Kidney capillary endothelial cell (primary cell): ENCODE results near the gene SLC7A4.

Source experiments
- DNase-seq: peaks from one replicate; pipeline ENCODE4 v3.0.0-alpha.2; 2018; ENCODE audit warnings: low spot score

SLC7A4 gene

GRCh38 chr22:20997536-20998257, 34.7 kb downstream of the SLC7A4 start:
- no peak for DNase-seq

DNA sequence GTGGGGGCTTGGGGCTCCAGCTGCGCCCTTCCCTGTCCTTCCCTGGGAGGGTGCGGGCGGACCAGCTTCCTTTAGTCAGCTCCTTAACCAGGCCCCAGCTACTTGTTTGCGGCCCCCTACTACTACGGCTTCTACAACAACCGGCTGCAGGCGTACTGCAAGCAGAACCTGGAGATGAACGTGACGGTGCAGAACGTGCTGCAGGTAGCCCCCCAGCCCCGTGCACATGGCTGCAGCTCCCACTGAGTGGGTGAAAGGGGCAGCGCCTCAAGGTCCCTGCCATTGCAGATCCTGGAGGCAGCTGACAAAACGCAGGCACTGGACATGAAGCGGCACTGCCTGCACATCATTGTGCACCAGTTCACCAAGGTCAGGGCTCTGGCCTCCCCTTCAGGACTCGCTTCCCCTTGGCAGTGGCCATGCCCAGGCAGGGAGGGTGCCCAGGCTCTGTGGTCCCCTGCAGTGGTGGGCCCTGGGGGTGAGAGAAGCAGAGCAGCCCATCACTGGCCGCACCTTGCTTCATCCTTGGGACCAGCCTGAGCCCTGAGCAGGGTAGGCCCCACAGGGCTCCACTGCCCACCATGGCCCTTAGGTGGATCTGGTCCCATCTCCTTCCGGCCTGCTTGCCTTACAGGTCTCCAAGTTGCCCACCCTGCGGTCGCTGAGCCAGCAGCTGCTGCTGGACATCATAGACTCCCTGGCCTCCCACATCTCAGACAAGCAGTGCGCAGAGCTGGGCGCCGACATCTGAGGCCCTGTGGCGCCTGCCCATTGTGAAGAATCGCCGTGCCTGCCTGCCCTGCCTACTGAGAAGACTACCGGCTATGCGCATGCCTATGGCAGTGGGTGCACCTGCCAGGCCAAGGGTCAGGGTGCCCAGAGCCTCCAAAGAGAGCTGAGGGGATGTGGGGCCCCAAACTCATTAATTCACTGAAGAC, 35.5 kb downstream of the SLC7A4 start:
- DNase-seq: no peak

DNA sequence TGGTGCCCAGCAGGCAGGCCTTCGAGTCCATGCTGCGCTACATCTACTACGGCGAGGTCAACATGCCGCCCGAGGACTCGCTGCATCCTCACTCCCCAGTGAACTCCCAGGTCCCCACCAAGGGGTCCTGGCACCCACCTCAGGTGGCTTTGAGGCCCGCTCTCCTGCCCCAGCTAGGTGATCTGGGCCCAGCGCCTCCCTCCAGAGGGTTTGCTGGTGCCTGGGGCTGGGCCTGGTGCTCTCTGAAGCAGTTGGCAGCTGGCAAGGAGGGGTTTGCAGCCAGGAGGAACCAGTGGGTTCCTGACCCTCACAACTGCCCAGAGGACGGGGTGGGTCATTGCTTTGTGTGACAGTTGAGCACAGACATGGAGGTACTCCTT, 36.3 kb downstream of the SLC7A4 start:
- no peak for DNase-seq

DNA sequence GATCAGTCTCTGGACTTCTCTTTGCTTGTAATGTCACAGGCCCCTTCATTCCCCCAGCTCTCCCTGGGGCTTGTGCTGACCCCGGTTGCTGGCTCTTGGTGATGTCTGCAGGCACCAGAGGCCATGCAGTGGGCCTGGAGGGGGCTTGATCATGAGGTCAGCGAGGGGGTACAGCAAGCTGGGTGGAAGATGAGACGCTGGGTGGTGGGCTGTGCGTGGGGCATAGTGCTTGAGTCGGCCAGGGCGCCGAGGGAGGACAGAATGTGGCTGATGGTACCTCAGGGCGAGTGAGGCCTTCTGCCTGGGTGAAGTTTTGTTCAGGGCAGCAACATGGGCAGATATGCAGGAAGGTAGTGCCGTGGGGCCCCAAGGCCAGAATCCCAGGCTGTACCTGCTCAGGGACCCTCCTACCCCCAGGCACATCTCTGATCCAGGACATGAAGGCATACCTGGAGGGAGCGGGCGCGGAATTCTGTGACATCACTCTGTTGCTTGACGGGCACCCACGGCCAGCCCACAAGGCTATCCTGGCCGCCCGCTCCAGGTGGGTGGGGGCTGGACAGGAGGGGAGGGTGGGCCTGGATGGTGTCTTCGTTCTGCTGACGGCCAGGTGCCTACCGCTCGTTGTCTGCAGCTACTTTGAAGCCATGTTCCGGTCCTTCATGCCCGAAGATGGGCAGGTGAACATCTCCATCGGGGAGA, 36.9 kb downstream of the SLC7A4 start:
- DNase-seq: no peak

DNA sequence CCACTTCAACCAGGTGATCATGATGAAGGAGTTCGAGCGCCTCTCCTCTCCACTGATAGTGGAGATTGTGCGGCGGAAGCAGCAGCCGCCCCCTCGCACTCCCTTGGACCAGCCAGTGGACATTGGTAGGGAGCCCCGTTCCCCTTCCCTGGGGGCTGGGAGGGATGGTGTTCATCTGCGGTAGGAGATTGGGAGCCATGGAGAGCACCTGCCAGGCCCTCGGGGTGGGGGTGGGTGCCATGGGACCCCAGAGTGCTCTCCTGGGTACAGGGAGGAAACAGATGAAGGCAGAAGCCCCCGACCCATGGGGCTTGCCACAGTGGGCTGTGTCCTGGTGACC, 37.5 kb downstream of the SLC7A4 start:
- DNase-seq: no peak

DNA sequence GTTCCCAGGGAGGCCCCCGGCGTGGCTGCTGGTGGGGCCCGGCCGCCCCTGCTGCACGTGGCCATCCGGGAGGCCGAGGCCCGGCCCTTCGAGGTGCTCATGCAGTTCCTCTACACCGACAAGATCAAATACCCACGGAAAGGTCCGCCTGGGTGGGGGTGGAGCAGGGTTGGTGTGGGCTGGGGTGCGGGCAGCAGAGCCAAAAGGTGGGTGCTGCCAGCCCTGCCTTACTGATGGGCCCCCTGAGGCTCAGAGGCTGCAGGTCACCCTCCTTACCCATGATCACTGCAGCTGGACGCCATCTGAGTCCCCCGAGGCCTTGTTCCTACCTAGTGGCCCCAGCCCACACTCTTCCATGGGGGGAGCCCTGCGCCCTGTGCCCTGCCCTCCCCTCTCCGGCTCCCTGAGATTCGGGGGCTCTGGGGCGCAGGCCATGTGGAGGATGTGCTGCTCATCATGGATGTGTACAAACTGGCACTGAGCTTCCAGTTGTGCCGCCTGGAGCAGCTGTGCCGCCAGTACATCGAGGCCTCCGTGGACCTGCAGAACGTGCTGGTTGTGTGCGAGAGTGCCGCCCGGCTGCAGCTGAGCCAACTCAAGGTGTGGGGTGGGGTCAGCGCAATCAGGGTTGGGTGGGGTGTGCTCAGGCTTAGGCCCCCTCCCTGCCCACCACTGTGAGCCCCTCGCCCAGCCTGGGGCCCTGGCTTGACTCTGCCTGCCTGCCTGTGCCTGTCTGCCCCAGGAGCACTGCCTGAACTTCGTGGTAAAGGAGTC, 38.0 kb downstream of the SLC7A4 start:
- no peak for DNase-seq

DNA sequence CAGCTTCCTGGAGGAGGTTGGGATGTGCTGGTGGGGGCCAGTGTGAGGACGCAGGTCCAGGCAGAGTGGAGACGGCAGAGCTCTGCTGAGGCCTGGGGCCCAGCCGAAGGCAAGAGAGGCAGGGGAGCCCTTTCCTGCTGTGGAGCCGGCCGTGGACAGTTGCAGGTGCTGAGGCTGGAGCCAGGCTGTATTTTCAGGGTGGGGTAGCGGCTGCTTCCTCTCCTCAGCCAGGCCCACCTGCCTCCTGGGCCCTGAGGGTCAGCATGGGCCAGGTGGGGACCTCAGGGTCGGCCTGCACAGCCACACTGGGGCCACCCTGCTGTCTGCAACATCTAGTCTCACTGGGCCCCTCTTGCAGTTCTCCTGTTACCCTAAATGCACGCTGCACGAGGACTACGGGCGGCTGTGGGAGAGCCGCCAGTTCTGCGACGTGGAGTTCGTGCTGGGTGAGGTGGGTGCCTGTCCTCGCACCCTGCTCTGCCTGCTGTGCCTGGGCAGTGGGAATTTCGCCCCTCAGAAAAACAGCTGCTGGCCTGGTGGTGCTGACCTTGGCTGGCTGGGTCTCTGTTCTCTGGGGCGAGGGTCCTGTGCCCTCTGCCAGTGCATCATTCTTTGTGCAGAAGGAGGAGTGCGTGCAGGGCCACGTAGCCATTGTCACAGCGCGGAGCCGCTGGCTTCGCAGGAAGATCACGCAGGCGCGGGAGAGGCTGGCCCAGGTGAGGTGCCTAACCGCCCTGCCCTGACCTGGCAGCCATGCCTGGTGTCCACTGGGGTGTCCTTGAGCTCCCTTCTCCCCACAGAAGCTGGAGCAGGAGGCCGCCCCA, 38.8 kb downstream of the SLC7A4 start:
- DNase-seq: no peak

DNA sequence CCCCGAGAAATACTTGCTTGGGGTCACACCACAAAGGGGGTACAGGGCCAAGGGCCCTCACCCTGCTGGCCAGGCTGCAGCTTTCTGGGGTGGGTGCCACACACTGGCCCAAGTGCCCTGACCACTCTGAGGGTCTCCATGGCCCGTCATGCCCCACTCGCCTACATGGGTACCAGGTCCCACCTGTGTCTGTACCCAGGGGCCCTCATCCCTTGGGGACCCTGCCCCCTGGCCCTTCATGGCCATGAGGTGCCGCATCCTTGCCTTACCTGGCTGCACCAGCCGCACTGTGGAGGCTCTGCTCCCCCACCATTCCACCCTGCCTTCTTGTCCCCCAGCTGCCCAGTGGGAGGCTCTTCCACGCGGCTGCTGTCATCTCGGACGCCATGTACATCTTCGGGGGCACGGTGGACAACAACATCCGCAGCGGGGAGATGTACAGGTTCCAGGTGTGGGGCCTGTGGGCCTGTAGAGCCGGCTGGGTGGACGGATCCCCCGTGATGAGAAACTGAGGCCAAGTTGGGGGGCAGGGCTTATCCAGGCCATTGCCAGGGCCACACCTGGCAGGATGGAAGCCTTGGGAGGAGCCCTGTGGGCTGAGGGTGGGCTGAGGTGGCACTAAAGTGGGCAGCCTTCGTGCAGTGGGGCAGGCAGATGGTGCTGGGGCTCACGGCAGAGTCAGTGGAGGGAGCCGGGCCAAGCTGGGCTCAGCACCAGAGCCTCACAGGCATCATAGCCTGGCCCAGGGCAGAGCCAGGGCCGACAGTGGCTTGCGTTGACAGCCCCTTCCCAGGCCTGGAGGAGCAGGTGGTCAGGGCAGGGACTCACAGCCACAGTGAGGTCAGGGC, 39.7 kb downstream of the SLC7A4 start:
- no peak for DNase-seq

GRCh38 chr22:20992056-20992442, 40.3 kb downstream of the SLC7A4 start:
- DNase-seq: no peak

DNA sequence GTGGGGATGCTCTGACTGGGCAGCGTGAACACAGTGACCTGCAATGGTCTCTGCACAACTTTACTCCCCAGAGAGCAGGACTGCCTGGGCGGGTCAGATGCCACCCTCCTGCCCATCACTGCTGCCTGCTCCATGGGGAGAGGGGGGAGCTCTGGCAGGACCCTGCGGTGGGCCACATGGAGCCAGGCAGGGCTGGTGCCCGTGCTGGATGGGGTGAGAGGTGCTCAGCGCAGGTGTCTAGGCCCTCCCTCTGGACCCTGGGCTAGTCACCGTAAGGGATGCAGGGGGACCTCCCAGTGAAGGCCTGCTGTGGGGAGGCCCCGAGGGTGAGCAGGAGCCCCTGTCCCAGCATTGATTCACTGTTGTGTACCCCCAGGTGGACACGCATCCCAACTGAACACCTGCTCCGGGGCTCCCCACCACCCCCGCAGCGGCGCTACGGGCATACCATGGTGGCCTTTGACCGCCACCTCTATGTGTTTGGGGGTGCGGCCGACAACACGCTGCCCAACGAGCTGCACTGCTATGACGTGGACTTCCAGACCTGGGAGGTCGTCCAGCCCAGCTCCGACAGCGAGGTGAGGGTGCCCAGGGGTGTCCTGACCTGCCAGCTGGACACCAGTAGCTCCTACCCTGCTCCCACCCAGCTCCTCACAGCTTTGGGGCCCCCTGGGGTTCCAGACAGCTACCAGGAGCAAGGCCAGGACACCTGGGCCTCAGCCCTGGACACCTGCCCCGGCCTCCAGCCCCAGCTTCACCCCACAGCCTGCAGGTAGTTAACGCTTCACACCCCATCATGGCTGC, 40.9 kb downstream of the SLC7A4 start:
- no peak for DNase-seq

DNA sequence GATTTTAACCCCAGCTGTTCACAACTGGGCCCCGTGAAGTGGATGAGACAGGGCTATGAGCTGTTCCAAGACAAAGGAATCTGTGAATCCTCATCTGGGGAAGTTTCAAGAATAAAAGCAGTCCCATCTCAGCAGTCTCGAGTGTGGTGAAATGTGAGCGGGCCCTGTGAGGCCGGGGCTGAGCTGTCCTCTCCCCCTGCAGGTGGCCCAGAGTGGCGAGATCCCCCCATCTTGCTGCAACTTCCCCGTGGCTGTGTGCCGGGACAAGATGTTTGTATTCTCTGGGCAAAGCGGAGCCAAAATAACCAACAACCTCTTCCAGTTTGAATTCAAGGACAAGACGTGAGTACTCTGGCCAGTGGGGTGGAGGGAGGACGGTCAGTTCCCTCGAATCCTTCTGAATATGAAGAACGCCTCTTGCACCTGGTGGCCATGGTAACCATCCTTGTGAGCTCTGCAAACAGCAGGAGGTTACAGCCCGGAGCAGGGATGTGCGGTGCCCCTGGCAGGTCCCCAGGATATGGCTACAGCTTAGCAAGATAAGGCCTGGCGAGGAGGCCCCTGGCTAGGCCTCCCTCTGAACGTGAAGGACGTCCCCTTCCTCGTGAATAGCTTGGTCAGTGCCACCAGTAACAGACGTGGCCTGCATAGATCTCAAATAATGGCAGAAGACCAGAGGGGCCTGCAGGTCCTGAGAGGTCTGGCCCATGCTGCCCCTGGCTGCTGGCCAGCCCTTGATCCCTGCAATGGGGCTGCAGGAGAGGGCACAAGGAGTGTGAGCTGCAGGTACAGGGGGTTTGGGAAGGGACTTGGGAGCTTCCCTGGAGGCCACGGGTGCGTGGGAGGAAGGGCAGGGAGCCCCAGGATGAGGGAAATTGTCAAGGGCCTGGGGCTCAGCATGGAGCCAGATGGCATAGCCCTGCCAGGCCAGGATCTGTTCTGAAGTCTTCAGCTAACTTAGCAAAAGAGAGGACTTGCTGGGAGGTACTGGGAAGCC, 41.9 kb downstream of the SLC7A4 start:
- no peak for DNase-seq

GRCh38 chr22:20989323-20990138, 42.8 kb downstream of the SLC7A4 start:
- DNase-seq: no peak

DNA sequence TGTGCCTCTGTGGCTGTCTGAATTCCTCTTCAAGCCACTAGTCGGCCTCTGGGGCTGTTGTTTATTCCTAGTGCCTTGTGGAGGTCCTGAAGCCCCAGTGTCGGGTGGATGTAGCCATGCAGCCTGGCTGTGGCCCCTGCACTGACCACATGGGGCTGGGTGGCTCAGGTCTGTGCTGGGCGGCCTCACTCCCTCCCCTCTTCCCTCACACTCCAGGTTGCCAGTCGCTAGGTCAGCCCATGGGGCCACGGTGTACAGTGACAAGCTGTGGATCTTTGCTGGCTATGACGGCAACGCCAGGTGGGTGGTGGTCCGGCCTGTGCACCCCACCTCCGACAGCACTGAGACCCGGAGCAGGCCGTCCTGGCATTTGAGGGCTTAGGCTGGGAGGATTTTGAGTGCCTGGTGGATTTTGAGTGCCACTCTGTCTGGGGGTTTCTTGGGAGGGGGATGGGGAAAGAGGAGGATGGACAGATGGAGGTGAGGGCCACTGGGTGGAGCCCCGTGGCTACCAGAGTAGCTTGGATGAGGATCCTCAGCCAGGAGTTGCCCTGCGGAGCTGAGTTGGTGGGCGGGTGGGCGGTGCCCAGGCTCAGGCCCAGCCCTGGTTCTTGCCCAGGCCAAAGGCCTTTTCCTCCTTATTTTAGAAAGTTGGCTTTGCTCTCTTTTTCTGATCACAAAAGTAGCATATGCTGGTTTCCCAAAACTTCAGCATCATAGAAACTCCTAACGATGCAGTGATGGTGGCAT, 43.6 kb downstream of the SLC7A4 start:
- DNase-seq: no peak

- DNase-seq: no peak
Observed at GRCh38 chr22:20987375-20987774, 45.0 kb downstream of the SLC7A4 start.

DNA sequence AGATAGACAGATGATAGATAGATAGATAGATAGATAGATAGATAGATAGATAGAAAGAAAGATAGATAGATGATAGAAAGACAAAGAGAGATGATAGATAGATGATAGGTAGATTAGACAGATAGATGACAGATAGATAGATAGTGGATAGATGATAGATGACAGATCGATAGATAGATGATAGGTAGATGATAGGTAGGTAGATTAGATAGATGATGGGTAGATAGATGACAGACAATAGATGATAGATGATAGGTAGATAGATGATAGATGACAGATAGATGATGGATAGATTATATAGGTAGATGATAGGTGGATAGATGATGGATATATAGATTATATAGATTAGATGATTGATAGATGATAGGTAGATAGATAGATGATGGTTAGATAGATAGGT, 46.0 kb downstream of the SLC7A4 start:
- no peak for DNase-seq

DNA sequence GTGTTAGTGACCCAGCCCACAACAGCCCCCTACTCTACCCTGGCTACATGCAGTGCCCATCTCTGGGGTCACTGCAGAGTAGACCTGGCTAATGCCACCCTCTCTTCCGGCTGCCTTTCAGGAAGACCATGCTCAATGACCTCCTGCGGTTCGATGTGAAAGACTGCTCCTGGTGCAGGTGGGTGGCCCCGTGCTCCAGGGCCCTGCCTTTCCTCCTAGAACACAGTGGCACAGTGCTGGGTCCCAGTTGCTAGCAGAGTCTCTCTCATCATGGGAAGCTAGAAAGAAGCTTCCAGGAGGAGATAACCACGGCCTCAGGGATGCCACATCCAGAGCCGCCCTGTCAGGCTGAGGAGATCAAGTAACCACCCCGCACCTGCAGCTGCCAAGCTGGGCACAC, 46.6 kb downstream of the SLC7A4 start:
- no peak for DNase-seq
